GM20431 (cell line): ENCODE data around the gene HOXB7.

ENCODE experiments used
- in situ Hi-C: fragments of 300-500 bp; cut with MseI, MboI; formaldehyde crosslinking; loops from one replicate; pipeline ENCODE4 v1.15.0; 2020; ENCODE audit warnings: low sequenced_read_pairs; ENCODE audit not compliant: unreplicated experiment

The HOXB7 gene

GRCh38 chr17:48624544-48625494, 14.0 kb upstream of the HOXB7 start:
- in situ Hi-C loops, result no loop called here

DNA sequence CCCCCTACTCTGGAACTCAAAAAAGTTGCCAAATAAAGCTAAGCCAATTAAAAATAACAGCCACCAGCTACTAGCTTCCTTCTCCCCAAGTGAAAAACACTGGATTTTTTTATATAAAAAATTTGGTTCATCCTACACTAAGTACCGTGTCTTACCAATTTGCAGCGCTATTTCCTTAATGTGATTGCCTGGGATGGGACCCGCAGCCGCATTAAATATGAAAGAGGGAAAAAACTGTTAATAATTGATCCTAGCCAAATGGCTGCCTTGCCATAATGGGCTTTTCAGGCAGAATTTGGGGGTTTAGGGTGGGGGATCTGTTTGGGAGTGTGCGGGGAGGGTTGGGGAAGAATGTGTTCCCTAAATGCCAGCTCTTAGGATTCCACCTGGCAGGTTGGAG, 13.3 kb upstream of the HOXB7 start:
- in situ Hi-C loops, result no loop called here

DNA sequence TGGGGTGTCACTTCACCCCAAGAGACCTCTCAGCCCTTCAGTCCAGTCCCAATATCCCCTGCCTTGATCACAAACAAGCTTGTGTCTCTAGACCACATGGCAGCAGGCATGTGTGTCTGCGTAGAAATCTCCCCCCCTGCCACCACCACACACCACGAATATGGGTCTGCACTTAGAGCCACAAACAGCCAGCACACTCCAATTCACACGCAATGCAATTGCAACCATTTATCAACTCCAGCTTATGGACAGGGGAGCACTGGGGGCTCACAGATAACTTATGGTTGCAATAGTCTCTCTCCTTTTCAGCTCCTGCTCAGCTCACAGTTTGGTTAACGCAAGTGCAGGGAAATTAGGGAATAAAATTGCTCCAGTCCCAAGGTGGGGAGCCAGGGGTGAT, 12.8 kb upstream of the HOXB7 start:
- in situ Hi-C loops, result no loop called here

- in situ Hi-C loops, result no loop called here
Observed at GRCh38 chr17:48622857-48623256, 12.0 kb upstream of the HOXB7 start.

GRCh38 chr17:48621410-48622392, 10.9 kb upstream of the HOXB7 start:
- in situ Hi-C loops, result no loop called here

- in situ Hi-C loops, result no loop called here
Observed at GRCh38 chr17:48620461-48621139, 9.8 kb upstream of the HOXB7 start.

DNA sequence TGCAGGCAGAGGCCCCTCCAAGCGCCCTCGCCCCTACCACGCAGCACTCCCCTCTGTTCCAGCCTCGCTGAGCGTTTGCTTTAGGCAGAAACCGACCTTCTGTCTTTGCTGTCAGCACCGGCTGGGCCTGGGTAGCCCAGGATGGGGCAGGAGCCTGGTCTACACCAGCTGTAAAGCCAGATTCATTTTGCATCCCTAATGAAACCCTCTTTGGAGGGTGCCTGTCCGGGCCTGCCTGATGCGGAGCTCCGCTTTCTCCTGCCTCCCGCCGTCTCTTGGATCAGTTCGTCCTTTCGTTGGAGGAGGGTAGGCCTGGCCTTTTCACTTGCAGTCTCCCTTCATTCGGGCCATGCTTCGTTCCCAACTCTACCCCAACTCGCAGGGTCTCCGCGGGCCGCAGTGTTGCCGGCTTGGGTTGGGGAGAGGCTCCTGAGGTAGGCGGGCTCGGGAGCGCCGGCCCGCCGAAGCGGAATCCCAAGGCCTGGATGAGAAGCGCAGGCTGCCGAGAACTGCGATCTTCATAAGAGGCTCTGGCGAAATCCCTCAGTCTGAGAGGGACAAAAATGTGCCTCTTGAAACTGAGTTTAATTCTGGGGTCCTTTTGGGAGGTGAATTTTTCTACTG, 9.1 kb upstream of the HOXB7 start:
- in situ Hi-C loops, result no loop called here

DNA sequence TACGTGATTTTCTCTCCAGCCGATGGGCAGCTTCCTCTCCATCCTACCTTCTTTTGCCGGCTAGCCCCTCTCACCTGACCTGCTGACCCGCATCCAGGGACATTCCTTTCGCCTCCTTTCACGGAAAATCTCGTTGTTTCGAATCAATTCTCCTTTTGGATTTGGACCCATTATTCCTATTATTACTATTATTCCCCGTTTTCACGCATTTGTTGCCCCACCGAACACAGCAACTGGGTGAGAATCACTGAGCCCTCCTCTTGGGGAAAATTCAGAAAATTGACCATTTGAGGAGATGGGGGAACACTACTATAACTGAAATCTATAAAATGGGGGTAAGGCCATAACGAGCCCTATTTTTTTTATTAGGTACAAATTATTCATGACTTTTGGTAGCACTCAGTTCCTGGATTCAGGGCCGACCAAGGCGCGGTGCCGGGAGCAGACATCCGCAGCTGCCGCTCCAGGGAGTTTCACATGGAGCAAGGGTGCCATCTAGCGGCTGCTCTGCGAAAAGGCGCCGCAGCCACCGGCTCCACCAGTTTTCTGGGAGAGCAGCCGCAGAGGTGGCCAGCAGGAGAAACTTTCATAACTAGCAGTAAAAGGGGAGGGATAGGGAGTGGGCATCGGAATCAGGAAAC, 7.6 kb upstream of the HOXB7 start:
- in situ Hi-C loops, result no loop called here

DNA sequence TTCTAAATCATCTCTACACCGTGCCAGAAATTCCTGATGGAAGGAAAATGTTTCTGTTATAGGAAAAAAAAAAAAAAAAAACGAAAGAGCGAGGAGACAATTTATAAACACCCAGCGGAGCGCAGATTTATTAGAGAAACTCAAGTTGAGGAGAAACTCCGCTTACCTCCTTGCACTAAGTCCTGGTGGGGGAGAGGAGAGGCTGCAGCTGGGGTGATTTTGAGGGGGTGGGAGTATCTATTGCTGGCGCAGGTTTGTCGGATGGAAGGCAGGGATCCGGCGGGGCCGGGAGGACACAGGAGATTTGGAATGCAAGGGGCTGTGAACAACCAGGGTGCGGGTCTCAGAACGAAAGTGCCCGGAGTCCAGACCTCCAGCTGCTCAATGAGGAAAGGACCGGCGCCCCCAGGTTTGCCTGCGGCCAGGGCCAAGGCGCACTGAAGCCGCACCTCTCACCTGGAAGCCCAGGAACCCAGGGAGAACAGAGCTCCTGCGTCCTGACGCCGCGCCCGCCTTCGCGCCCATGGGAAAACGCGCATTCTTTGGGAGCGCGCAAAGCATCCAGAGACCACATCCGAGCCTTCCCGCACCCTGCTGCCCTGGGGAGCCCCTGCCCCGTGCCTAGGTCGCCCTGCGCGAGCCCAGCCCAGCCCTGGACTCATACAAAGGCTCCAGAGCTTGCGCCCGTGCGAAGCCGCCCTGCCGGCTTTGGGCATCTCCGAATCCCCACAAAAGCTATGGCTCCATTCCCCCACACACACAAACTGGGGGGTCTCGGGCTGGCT, 6.8 kb upstream of the HOXB7 start:
- in situ Hi-C loops, result no loop called here

DNA sequence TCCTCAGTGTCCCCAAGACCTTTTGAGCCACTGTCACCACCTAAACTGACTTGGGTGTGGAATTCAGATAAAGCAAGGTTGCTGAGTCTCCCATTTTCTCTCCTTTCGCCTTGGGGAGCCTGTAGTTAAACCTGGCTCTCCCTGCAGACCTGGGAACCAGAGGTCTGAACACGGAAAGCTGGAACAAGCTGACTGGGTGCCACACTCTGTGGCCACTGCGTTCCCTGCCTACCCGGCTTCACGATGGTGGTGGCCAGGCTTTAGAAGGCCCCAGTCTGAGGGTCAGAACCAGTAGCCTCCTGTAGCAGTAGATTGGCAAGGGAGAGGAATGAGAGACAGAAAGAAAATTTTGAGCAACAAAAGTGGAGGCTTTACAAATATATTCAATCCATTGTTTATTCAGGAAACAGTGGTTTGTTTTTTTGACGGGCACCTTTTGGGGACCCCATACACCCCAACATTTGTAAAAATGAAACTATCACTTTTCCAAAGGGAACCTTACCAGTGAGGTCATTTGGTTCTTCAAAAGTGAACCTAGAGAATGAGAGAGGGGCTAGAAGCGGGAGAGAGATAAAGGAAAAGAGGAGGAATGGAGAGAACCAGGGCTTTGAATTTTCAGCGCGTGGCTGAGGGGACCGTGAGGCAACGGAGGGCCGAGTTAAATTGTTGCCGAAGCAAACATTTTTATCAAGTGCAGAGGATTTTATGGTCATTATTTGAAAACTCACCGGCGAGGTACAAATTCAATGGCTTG, 6.1 kb upstream of the HOXB7 start:
- in situ Hi-C loops, result no loop called here

GRCh38 chr17:48615963-48616716, 5.3 kb upstream of the HOXB7 start:
- in situ Hi-C loops, result no loop called here

DNA sequence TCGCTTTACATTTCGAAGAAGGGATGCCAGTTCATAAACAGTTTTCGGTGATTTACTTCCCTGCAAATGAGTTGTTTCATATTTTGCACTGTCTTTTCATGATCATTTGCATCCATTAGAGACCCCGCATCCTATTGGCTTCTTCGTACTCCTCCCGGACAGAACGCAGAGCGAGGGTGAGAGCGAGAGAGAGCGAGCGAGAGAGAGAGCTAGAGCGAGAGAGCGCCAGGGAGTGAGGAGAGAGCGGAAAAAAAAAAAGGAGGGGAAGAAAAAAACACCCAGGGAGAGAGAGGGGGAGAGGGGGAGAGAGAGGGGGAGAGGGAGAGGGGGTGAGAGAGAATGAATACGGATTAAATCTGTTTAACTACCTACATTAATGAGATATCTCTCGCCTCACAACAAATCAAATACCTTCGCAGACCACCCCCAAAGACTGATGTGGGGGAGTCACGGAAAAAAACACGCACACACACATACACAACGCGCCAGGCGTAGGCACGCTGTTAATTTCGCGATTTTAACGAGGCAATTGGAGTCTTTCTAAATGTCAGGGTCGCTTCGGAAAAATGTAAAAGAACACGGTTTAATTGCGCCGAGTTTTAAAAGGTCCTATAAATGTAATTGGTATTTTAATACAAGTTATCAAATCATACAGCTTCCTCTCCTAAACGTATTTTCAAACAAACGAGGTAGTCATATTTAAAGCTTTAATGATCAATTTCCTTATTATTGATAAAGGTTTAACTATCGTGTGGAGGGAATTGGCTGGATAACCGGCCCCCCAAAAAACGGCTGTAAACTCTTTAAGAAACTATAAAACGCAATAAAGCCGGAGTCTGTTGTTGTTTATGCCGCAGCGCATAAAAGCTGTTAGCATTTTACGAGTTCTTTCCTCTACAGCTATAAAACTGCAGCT, 4.5 kb upstream of the HOXB7 start, which contains the start of gene HOXB8:
Gene HOXB8, minus strand, starts transcription at position 246 of the 916 bp plus-strand sequence. CDS start 588 bp downstream, outside the sequence.
- in situ Hi-C loops, result no loop called here

GRCh38 chr17:48613862-48614694, 3.3 kb upstream of the HOXB7 start:
- in situ Hi-C loops, result no loop called here

DNA sequence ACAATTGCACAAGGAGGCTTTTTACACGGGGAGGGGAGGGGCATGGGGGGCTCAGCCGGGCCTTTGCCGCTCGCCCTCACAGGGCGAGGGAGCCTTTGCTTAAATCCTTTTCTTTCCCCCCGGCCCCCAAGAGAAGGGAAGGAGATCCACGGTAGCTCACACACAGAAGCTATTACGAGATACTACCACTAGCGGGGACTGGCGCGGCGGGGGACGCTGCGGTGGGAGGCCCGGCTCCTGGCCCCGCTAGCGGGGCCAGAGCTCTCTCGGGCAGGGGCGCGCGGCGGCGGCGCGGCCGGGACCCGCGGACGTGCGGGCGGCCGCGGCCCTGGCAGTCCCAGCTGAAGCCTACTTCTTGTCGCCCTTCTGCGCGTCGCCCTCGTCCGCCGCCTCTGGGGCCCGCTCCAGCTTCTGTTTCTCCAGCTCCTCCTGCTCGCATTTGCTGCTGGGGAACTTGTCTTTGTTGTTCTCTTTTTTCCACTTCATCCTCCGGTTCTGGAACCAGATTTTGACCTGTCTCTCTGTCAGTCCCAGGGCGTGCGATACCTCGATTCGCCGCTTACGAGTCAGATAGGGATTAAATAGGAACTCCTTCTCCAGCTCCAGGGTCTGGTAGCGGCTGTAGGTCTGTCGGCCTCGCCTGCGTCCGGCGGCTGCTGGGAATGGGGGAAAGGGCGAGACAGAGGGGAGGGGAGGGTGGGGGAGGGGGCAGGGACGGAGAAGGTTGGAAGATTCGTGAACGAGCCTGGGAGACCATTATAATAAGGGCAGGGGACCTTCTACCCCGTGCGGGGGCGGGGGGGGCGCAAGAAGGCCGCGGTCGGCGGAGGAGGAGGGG, 2.3 kb upstream of the HOXB7 start:
- in situ Hi-C loops, result no loop called here
